Measurements from ENCODE around the gene PFN2.
"Not testable (repeated sequence)": the region's sequence is repeated elsewhere in the genome, so short reads cannot be mapped to it uniquely, and the experiment has no call there.

PFN2 gene, protein sequence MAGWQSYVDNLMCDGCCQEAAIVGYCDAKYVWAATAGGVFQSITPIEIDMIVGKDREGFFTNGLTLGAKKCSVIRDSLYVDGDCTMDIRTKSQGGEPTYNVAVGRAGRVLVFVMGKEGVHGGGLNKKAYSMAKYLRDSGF

DNA sequence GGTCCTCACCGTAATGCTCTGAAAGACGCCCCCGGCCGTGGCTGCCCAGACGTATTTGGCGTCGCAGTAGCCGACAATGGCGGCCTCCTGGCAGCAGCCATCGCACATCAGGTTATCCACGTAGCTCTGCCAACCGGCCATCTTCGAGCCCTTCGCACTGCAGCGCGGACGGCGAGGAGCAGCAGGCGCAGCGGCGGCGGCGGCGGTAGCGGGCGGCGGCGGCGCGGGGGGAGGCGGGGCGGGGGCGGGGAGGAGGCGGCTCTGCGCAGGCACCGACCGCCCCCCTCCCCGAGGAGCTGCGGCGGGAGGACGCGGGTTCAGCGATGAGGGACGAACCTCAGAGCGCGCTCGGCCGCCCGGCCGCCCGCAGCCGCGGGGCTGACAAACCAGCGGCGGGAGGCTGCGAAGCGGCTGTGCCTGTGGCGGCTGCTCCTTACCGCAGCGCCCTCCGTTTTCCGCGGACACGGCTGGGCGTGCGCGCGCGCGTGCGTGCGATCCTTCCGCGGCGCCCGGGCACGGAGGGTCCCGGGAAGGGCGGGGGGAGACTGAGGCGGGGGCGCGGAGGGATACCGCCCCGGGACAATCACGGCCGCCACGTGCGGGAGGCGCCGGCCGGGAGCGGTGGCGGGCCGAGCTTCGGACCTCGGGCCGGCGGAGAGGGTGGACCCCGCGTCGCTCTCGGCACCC, at the start of gene PFN2:
PFN2 (minus strand) TSS at position 180 of the 687 bp plus-strand sequence; CDS start at position 141, 39 bp downstream.
- DNase-seq: peak; percentile 61

DNA sequence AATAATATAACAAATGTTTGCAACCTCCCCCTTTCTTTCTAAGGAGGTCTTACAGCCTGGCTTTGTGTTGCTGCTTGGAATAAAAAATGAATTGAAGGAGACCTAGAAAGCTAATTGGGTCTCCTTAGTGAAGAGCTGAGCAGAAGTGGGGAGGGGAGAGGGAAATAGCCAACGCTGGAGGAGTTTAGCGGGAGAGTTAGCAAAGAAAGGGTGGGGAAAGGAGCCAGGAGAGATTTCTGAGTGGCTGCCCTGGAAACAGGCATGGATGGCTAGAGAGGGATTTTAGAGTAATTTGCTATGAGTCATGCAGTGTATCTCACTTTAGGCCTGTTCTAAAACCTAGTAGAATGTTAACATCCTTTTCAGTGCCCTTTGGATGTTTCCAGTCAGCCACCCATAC, 45.2 kb upstream of the PFN2 start:
- no peak for DNase-seq

DNA sequence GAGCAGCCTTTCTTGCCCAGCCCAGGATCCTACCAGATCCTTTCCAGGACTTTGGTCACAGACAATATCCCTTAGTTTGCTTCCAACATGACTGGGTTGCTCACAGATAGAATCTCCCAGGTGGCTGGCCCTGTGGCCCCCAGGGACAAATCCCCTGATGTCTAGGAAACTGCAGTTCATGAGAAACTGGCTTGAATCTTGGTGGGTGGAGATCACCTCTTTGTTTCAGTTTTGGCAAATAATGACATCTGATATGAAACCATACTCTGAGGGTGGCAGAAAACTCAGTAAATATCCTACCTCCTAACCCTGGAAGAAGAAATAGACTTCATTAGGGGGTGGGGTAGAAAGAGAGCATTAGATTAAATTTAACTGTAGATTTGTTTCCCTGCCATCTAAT, 44.1 kb upstream of the PFN2 start:
- DNase-seq: no peak

DNA sequence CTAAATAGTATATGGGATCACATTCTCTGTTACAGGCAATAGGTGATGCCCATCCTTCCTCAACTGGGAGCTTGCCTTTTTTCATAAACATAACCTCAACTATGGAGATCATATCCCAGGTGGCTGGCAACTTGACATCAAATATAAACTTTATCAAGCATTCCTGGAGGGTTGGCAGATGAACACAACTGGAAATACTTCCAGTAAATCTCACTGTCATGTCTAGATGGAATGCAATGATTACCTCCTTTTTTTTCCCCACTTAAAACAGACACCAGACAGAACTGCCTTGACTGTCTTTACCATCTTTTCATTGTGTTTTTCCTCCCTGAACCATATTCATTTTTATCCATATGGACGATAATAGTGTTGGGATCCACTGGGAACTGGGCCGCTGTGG, 43.1 kb upstream of the PFN2 start:
- no peak for DNase-seq

DNA sequence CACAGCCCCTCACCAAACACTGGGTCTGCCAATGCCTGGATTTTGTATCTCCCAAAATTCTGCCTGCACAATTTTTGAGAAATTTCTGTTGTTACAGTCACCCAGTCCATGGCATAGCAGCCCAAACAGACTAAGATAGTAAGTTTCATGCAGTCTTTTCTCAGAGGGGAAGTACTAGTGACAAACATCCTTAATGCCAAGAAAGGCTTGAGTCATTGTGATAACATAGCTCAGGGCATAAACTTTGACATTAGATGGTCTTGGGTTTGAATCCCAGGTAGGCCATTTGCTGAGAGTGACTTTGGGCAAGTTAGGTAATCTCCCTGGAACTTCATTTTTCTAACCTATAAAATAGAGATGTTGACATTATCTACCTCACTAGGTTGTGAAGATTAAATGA, 36.1 kb upstream of the PFN2 start:
- no peak for DNase-seq

DNA sequence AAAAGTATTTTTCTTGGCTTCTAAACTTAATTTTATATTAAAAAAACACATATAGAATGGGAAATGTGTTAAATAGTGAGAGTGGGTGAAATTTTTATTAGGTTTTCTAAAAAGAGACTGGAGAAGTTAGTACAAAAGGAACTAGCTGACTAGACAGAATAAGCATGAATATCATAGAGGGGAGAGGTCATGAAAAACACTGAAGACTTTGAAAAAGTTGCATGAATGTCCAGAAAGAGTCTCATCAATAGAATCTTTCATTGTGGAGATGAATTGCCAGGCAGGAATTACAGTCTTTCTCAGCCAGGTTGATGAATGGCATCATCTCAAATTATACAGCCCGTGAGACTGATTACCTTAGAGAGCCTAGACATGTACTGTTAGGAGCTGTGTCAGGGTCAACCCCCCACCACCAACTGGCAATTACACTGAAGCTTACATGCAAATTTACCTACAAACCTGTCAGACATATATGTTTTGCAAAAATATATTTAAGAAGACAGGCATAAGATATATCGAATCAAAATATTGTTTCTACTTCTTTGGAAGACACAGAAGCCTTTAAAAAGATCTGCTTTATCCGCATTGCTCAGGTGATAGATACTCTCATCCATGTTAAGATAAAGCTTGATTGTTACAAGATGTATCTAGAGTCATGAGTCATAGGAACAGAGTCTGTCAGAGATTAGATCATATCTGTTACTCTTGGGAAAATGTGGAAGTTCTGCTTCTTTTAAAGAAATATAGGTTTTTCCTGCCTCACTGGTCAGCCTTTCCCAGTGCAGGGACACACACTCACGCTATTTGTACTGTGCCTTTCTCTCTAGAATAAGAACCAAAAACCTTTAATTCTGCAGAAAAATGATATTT, 34.8 kb upstream of the PFN2 start:
- no peak for DNase-seq

DNA sequence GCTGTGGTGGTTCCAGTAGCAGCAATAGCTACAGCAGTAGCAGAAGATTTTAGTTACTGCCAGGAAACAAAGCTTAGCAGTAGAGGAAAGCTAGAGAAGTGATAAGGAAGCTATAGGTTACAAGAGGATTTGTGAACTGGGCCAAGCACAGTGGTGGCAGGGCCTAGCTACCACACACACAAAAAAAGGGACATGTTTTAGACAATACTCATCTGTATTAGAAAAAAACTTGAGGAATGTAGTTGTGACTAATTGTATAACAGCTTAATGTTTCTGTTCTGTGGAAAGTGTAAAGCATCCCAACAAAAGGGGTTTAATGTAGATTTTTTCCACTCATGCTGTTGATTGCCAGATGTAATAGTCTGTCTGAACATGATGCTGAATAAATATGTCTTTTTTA, 29.9 kb upstream of the PFN2 start:
- no peak for DNase-seq

DNA sequence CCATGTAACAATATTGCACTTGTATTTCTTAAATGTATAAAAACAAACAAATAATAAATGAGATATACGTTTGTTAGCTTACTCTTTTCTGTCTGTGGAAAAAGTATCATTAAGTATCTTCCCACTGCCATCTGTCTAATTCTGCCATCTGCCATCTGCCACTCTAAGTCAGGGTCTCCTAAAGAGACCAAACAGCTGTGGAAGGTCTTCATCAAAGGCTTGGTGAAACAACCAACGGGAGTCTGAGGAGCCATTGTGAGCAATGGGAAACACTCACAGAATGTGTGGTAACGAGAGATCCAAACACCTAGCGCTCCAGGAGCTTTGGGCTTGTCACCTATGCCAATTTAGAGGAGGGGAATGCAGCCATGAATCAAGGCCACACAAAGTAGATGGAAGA, 28.7 kb upstream of the PFN2 start:
- DNase-seq: no peak

DNA sequence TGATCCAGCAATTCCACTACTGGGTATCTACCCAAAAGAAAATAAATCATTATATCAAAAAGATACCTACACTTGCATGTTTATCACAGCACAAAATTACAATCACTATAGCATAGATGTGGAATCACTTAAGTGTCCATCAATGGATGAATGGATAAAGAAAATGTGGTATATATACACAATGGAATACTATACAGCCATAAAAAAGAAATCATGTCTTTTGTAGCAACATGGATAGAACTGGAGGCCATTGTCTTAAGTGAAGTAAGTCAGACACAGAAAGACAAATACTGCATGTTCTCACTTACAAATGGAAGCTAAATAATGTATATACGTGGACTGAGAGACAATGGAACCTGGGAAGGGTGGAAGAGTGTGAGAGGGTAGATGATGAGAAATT, 28.3 kb upstream of the PFN2 start:
- DNase-seq: no peak

DNA sequence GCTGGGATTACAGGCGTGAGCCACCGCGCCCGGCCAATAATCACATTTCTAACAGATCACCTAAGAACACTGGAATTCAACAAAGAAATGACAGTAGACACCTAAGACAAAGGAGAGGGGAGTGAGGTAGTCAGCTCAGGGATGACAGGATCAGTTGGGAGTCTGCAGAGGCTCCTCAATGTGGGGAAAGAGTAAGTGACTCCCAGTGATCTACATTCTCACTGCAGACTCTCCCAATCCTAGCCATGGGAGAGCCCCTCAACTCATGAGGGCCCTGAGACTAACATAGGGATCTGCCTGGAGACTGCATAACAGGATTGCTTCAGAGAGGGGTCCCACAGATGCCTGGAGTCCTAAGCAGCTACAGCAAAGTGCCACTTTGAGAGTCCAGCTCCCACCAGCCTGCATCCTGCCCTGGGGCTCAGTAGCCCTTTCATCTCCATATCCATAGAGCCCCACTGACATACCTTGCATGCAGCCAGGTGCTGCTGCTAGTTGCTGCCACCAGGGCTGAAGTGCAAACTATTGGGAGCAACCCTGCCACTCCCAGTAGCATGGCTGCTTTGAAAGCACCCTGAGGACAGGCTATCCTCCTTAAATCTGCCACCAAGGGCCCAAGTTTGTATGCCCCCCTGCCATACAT, 21.8 kb upstream of the PFN2 start:
- no peak for DNase-seq

DNA sequence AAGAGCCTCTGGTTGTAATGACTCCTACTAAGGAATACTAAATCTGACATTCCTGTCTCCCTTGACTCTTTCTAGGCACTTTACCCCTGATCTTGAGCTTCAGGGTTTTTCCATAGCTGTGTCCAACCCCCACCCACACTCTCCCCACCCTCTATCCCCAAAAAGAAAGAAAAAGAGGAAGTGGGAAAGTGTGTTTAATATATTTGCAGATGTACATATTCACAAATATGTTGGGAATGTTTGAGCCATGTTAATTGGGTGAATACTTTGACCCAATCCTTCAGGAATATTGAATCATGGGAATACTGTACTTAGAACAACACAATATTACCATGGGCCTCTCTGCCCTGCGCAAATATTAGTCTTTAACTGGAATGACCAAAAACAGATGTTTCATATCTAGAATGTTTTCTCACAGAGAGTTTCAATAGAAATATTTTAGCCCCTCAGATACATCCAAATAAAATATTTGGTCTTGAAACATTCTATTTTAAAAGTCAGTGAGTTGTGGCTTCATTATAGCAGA, 19.8 kb upstream of the PFN2 start:
- DNase-seq: no peak

DNA sequence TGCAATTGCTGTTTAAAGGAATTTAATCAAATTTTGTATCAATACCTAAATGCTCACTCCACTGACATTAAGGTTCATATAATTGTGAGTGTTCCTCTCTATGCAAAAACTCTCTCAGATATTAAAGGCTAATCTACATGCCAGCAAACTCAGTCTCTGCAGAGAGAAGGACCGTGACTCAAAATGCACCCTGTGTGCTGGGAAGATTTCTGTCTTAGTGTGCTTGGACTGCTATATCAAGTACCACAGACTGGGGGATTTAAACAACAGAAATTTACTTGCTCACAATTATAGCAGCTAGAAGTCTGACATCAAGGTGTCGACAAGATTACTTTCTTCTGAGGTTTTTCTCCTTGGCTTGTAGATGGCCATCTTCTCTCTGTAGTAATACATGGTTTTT, 18.6 kb upstream of the PFN2 start:
- DNase-seq: no peak

DNA sequence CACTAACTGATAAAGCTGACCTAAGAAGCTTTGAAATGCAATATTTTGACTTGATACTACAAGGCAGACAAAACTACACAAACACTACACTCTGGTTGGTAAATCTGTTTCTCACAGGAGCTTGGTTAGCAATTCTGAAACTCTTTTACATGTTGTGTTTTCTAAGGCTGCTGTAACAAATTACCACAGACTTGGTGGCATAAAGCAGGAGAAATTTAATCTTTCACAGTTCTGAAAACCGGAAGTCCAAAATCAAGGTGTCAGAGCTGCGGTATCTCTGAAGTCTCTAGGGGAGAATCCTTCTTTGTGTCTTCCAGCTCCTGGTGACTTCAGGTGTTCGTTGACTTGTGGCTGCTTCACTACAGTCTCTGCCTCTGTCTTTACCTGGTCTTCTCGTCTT, 12.9 kb upstream of the PFN2 start:
- no peak for DNase-seq

DNA sequence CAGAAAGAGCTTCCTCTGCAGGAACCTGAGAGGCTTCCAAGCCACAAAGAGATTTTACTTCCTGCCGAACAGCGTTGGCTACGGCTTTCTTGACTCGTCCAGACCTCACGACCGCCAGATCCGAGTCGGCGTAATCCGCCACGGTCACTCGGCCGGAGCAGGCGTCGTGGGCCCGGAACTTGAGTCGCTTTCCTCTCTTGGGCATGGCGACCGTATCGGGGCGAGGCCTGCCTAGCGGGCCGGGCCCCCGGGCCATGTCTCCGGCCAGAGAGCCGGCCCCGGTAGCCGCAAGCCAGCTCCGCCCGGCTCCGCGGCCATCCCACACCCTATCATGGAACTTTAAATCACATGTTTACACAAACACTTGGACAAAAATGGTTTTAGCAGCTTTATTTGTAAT, 12.4 kb upstream of the PFN2 start:
- not testable (repeated sequence) for DNase-seq

DNA sequence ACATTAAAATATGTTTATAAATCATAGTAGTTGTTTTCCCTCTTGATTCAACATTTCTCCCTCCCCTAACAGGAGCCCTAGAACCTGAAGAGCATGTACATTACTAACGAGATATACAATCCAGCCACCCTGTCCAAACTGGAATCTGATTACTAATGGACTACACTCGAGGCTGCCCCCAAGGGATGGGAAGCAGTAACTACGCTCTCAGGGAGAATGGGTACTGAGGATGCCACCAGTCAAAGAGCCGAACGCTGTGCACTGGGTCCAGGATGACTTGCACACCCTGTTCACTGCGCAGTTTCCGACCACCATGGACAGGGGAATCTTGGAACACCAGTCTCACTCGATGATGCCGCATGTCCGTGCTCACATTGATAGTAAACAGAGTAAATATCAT, 11.3 kb upstream of the PFN2 start:
- not testable (repeated sequence) for DNase-seq

DNA sequence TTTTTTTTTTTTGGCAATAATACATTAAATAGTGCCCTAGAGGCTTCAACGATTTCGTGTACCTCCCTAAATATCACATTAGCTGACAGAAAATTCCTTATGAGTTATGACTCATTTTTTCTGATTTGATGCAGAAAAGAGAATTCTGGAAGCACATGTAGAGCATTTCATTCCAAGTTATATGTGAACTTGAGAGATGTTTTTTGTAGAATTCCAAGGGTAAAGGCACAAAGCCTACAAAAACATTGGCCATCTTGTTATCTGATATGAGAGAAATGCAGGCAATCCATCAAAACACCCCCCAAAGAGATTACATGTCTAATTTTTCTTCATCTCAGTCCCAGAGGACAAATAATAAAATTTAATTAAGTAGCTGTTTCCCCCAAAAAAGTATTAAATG, 6.7 kb upstream of the PFN2 start:
- DNase-seq: no peak

DNA sequence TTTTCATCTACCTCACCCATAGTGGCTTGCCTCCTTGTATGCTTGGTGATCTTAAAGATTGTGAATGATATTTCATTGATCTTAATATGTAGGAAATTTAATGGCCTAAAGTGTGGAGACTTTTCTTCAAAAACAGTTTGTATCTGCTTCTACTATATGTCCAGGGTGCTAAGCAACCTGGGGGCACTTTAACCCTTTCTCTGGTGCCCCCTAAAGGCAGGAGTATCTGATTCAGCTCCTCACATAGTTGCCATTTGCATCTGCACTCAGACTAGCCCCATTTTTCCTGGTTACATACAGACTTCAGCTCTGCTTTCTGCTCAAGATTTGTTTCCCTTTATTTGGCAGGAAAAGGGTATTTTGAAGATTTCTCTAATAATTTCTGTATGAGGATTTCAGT, 5.2 kb upstream of the PFN2 start:
- DNase-seq: no peak

DNA sequence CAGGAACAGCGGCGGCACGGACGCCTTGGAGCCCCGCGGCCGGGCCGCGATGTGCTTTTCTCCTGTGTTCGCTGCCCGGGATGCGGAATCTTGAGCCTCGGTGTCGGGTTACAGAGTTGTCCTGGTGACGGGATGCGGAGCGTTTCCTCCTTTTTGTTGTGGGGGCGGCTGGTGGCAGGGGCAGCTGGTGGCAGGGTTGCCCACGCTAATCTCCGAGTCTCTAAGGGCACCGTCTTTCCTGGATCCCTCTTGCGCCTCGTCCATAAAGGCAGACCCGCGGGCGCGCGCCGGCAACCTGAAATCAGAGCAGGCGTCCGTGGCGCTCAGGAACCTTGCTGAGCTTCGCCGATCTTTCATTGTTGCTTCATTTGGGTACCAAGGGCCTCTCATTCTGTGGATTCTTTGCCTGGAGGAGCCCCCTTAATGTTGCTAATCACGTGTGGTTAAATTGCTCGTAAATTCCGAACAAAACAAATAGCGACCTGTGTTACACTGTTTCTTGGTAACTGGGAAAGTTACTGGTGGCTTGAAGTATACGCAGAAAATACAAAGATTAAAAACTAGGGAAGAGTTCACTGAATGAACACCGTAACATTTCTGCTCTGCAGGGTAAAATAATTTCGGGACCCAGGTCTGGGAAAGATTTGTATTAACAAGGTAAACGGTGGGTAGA, 844 bp upstream of the PFN2 start:
- DNase-seq: peak; percentile 28

DNA sequence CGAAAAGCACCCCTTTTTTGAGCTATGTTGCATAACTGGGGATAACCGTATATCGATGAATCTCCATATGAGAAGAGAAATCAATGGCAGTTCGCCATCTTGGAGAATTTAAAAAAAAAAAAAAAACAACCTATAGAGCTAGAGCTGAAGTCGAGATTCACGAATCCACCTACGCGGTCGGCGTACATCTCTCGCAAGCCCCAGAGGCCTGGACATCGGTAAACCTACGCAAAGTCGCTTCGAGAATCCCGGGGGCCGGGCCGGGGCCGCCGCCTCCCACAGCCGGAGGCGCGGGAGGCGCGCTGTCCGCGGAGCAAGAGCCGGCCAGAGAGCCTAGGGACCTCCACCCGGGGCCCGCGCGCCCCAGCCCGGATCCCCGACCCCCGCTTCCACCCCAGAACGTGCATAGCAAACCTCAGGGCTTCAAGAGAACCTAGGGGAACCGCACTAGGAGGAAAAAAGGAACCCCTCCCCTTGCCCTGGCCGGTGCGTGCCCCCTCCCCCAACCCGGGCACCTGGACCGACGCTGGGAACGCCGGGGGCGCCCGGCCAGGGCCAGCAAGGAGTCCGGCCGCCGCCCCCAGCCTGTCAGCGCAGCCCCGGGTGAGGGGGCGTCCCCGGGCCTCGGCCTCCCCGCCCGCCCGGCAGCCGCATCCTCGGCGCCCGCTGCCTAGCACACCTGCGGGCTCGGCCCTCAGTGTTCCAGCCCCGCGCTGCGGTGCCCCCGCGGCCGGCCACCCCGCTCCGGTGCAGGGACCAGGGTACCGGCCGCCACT, 567 bp downstream of the PFN2 start:
- DNase-seq: peak; percentile 80

DNA sequence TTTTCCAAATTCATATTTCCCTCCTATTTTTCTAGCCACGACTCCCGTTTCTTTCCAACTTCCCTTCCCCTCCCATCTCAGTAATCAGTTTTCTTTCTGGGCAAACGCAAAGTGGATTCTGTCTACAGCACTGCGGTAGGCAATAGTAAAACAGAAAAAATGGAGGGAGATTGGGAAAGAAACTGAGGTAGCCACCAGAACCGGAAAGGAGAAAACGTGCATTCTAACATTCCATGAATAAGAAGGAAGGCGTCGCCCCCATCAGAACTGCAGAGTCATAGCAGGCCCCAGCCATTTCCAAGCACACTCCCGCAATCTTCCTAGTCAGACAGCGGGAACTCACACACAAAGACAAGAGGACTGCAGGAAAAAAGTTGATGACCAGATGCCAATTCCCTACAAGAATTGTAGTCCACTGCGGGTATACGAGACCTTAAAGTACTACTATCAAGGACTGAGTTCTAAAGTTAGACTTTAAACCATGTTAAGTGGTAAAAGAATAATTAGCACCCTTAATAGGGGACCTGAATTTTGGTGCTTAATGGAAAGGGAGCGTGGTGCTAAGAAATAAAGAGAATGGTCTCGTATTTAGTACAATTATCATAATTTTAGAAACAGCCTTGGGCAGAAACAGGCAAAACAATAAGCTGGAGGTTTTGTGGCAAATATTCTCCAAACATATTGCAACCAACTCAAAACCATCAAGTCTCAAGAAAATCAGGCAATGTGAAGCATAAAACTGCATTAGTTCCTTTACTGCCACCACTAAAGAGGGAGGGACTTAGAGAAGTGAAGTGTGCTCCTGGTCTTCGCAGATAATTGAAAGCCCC, 1.4 kb downstream of the PFN2 start:
- DNase-seq: no peak

DNA sequence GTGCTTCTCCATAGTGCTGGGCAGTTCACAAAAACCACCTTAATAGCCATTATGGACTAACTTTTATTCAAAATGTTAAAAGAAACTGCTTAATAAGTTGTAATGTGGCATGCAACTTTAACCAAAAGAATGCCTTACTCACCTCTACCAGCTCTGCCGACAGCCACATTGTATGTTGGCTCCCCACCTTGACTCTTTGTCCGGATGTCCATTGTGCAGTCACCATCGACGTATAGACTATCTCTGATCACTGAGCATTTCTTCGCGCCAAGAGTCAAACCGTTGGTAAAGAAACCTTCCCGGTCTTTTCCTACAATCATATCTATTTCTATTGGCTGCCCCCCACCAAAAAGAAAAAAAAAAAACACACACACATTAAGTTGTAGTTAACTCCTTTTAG, 2.5 kb downstream of the PFN2 start:
- no peak for DNase-seq

Measured in activated CD4-positive, alpha-beta T cell treated with anti-CD3 and anti-CD28 coated beads, Interleukin-2, amount 50 U/mL, for 1 hour (primary cell).